ENCODE measurements around the gene RAB4A. TPM values are rescaled to one million over a fixed set of nuclear protein-coding genes. Genes with fewer than 3 reads are reported as not detected.

RAB4A gene
- total and polyA plus RNA-seq, 2 of the 13 experiments (the other 11 are each of a cell fraction or from before 2014, with no cell fraction given): 56.0 to 80.1 TPM

DNA sequence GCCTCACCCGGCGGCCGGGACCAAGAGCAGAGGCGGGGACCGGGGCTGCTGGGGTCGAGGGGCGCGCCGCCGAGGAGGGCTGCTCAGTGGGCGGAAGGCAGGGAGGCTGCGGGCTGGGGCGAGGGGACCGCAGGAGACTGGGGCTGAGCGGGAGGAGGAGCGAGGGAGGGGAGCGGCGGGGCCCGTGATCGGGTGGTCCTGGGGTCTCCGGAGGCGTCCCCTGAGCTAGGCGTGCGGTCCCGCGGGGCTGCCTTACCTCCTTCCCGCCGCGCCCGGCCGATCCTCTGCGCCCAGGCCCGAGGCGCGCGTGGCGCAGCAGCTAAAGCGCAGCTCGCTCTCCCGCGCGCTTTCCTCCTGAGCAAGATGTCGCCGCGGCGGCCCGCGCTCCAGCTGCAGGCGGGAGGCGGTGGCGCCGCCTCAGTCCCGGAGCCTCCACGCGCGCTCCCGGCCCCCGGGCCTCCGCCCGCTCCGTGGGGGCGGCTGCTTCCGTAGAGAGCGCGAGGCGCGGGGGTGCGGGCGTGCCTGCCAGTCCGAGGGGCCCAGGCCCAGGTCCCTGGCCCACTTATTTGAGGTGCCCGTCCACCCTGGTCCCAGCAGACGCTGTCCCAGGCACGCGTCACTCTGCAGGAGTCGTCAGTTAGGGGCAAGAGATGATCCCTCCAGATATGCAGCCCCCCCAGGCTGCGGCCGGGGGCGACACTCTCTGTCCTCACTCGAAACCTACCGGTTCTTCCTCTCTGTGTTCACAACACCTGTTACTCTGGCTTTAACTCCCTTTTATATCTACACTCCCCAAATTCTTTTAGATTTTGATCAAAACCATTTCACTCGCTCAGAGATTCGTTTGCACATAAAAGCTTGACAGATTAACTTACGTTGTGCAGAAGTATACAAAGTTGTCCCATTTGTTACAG, 72.0 kb downstream of the RAB4A start, which contains the start of gene CCSAP (continued):
- TF ChIP-seq, protein P1, sequence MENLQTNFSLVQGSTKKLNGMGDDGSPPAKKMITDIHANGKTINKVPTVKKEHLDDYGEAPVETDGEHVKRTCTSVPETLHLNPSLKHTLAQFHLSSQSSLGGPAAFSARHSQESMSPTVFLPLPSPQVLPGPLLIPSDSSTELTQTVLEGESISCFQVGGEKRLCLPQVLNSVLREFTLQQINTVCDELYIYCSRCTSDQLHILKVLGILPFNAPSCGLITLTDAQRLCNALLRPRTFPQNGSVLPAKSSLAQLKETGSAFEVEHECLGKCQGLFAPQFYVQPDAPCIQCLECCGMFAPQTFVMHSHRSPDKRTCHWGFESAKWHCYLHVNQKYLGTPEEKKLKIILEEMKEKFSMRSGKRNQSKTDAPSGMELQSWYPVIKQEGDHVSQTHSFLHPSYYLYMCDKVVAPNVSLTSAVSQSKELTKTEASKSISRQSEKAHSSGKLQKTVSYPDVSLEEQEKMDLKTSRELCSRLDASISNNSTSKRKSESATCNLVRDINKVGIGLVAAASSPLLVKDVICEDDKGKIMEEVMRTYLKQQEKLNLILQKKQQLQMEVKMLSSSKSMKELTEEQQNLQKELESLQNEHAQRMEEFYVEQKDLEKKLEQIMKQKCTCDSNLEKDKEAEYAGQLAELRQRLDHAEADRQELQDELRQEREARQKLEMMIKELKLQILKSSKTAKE (CRISPR knock-in tag; IDR thresholded peaks at IDR 0.05; ENCODE audit: borderline replicate concordance): no peak
- TF ChIP-seq BRD4 (CRISPR knock-in tag; IDR thresholded peaks at IDR 0.05) (no peak), ZNF501 (CRISPR knock-in tag; IDR thresholded peaks at IDR 0.05) (no peak), RNF2 (conservative IDR thresholded peaks at IDR 0.05; ENCODE audit: low read depth) (peak; percentile 67; the same call in 1 of the 2 replicates), ZNF253 (CRISPR knock-in tag; IDR thresholded peaks at IDR 0.05; ENCODE audit: borderline replicate concordance) (no peak), NFE2L2 (IDR thresholded peaks at IDR 0.05; ENCODE audit: low read length) (no peak), ZNF782 (CRISPR knock-in tag; IDR thresholded peaks at IDR 0.05; ENCODE audit: borderline replicate concordance) (peak; percentile 30; the same call in 1 of the 2 replicates), POLR2A (IDR thresholded peaks at IDR 0.05; ENCODE audit: insufficient read depth in 1 of 2, low read depth in 2 of 2, low read length in 2 of 2) (peak; percentile 52 to 84), IKZF1 (IDR thresholded peaks at IDR 0.05) (no peak), REPIN1 (CRISPR knock-in tag; IDR thresholded peaks at IDR 0.05; ENCODE audit: borderline replicate concordance, low read depth) (no peak), ETV6 (CRISPR knock-in tag; conservative IDR thresholded peaks at IDR 0.05) (no peak), ZFP82 (CRISPR knock-in tag; IDR thresholded peaks at IDR 0.05; ENCODE audit: borderline replicate concordance) (no peak), HHEX (CRISPR knock-in tag; IDR thresholded peaks at IDR 0.05) (no peak), SP2 (CRISPR knock-in tag; IDR thresholded peaks at IDR 0.05) (0 out of 2 replicates have a peak, but pooled peaks have one; percentile 1), SALL2 (CRISPR knock-in tag; IDR thresholded peaks at IDR 0.05) (no peak), ZNF468 (CRISPR knock-in tag; IDR thresholded peaks at IDR 0.05) (no peak), ZNF354B (CRISPR knock-in tag; IDR thresholded peaks at IDR 0.05) (no peak), CCAR2 (optimal IDR thresholded peaks at IDR 0.05; ENCODE audit: low read depth, low read length) (no peak), ZNF205 (CRISPR knock-in tag; IDR thresholded peaks at IDR 0.05) (0 out of 2 replicates have a peak, but pooled peaks have one; percentile 5)
- TF ChIP-seq, protein P2, sequence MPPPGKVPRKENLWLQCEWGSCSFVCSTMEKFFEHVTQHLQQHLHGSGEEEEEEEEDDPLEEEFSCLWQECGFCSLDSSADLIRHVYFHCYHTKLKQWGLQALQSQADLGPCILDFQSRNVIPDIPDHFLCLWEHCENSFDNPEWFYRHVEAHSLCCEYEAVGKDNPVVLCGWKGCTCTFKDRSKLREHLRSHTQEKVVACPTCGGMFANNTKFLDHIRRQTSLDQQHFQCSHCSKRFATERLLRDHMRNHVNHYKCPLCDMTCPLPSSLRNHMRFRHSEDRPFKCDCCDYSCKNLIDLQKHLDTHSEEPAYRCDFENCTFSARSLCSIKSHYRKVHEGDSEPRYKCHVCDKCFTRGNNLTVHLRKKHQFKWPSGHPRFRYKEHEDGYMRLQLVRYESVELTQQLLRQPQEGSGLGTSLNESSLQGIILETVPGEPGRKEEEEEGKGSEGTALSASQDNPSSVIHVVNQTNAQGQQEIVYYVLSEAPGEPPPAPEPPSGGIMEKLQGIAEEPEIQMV (CRISPR knock-in tag; IDR thresholded peaks at IDR 0.05; ENCODE audit: low read depth): 0 out of 2 replicates have a peak, but pooled peaks have one; percentile 55
- TF ChIP-seq, protein P3, sequence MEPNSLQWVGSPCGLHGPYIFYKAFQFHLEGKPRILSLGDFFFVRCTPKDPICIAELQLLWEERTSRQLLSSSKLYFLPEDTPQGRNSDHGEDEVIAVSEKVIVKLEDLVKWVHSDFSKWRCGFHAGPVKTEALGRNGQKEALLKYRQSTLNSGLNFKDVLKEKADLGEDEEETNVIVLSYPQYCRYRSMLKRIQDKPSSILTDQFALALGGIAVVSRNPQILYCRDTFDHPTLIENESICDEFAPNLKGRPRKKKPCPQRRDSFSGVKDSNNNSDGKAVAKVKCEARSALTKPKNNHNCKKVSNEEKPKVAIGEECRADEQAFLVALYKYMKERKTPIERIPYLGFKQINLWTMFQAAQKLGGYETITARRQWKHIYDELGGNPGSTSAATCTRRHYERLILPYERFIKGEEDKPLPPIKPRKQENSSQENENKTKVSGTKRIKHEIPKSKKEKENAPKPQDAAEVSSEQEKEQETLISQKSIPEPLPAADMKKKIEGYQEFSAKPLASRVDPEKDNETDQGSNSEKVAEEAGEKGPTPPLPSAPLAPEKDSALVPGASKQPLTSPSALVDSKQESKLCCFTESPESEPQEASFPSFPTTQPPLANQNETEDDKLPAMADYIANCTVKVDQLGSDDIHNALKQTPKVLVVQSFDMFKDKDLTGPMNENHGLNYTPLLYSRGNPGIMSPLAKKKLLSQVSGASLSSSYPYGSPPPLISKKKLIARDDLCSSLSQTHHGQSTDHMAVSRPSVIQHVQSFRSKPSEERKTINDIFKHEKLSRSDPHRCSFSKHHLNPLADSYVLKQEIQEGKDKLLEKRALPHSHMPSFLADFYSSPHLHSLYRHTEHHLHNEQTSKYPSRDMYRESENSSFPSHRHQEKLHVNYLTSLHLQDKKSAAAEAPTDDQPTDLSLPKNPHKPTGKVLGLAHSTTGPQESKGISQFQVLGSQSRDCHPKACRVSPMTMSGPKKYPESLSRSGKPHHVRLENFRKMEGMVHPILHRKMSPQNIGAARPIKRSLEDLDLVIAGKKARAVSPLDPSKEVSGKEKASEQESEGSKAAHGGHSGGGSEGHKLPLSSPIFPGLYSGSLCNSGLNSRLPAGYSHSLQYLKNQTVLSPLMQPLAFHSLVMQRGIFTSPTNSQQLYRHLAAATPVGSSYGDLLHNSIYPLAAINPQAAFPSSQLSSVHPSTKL (CRISPR knock-in tag; IDR thresholded peaks at IDR 0.05): no peak; the same call in none of the 2 replicates
- TF ChIP-seq, protein P4, sequence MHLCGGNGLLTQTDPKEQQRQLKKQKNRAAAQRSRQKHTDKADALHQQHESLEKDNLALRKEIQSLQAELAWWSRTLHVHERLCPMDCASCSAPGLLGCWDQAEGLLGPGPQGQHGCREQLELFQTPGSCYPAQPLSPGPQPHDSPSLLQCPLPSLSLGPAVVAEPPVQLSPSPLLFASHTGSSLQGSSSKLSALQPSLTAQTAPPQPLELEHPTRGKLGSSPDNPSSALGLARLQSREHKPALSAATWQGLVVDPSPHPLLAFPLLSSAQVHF (CRISPR knock-in tag; IDR thresholded peaks at IDR 0.05): no peak

Data from HepG2 (cell line).